ENCODE results near the gene DCP1B.

DNA sequence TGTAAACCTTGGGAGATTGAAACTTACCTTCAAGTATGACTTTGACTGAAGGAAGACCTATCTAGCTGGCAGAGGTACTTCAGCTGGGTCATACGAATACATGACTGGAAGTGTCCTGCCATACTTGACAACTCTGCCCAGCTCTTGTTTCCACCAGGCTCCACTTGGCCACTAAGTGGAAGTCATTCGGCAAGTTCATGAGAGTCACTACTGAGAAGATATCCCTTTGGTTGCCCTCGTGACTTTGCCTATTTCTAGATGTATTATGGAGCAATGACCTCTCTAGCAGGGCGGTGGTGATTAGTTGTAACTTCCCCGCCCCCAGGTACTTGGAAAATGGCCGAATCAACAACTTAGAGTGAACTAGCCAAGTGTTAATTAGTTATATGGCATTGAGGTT is 39.9 kb upstream of the DCP1B start:
- TF ChIP-seq RAD21 (conservative IDR thresholded peaks at IDR 0.05 in 1 of 2, IDR thresholded peaks at IDR 0.05 in 1 of 2) = no peak
- TF ChIP-seq, protein P1, sequence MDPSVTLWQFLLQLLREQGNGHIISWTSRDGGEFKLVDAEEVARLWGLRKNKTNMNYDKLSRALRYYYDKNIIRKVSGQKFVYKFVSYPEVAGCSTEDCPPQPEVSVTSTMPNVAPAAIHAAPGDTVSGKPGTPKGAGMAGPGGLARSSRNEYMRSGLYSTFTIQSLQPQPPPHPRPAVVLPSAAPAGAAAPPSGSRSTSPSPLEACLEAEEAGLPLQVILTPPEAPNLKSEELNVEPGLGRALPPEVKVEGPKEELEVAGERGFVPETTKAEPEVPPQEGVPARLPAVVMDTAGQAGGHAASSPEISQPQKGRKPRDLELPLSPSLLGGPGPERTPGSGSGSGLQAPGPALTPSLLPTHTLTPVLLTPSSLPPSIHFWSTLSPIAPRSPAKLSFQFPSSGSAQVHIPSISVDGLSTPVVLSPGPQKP (IDR thresholded peaks at IDR 0.05; ENCODE audit: low read depth, low read length) = no peak
- TF ChIP-seq, protein P2, sequence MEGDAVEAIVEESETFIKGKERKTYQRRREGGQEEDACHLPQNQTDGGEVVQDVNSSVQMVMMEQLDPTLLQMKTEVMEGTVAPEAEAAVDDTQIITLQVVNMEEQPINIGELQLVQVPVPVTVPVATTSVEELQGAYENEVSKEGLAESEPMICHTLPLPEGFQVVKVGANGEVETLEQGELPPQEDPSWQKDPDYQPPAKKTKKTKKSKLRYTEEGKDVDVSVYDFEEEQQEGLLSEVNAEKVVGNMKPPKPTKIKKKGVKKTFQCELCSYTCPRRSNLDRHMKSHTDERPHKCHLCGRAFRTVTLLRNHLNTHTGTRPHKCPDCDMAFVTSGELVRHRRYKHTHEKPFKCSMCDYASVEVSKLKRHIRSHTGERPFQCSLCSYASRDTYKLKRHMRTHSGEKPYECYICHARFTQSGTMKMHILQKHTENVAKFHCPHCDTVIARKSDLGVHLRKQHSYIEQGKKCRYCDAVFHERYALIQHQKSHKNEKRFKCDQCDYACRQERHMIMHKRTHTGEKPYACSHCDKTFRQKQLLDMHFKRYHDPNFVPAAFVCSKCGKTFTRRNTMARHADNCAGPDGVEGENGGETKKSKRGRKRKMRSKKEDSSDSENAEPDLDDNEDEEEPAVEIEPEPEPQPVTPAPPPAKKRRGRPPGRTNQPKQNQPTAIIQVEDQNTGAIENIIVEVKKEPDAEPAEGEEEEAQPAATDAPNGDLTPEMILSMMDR (IDR thresholded peaks at IDR 0.05) = no peak
- TF ChIP-seq, protein P3, sequence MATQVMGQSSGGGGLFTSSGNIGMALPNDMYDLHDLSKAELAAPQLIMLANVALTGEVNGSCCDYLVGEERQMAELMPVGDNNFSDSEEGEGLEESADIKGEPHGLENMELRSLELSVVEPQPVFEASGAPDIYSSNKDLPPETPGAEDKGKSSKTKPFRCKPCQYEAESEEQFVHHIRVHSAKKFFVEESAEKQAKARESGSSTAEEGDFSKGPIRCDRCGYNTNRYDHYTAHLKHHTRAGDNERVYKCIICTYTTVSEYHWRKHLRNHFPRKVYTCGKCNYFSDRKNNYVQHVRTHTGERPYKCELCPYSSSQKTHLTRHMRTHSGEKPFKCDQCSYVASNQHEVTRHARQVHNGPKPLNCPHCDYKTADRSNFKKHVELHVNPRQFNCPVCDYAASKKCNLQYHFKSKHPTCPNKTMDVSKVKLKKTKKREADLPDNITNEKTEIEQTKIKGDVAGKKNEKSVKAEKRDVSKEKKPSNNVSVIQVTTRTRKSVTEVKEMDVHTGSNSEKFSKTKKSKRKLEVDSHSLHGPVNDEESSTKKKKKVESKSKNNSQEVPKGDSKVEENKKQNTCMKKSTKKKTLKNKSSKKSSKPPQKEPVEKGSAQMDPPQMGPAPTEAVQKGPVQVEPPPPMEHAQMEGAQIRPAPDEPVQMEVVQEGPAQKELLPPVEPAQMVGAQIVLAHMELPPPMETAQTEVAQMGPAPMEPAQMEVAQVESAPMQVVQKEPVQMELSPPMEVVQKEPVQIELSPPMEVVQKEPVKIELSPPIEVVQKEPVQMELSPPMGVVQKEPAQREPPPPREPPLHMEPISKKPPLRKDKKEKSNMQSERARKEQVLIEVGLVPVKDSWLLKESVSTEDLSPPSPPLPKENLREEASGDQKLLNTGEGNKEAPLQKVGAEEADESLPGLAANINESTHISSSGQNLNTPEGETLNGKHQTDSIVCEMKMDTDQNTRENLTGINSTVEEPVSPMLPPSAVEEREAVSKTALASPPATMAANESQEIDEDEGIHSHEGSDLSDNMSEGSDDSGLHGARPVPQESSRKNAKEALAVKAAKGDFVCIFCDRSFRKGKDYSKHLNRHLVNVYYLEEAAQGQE (IDR thresholded peaks at IDR 0.05) = no peak
- no peak for TF ChIP-seq RNF2 (IDR thresholded peaks at IDR 0.05; ENCODE audit: borderline replicate concordance, low read depth)
- TF ChIP-seq MAZ (IDR thresholded peaks at IDR 0.05; ENCODE audit: borderline replicate concordance, low read depth, low read length) = no peak
